Activated T-cell treated with anti-CD3 and anti-CD28 coated beads for 4 hours (primary cell): ENCODE data around the gene AGAP1.

Experiments
- DNase-seq: peaks from one replicate; pipeline ENCODE4 v3.0.0-alpha.2; 2020

The AGAP1 gene

DNA sequence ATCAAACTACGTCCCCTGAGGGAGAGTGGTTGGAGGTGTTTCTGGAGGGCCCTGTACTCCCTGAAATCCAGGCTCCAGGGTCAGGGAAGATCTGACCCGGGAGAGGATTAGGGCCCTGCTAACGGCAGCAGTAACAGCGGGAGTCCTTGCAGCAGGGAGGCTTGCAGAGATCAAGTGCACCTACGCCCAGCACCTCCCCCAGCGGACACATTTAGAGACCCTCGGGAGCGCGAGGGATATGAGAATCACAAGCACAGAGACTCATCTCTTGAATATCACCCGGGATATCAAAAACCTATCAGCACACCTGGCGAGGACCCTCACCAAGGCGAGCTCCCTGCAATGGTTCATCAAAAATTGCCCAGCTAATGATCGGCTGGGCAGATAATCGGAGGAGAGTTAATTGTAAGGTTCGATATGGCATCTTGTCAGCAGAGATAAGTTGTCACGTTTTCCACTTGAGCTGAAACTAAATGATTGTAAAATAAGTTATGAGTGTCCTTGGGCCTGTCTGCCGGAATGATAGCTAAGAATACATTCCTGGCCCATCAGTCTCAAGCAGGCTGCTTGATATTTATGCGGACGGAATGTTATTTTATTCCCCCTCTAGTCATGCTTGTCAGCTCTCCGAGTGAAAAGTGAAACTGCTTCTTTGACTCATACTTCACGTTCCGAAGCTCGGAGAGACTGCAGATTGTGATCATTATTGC is 464.5 kb downstream of the AGAP1 start:
- DNase-seq: no peak

DNA sequence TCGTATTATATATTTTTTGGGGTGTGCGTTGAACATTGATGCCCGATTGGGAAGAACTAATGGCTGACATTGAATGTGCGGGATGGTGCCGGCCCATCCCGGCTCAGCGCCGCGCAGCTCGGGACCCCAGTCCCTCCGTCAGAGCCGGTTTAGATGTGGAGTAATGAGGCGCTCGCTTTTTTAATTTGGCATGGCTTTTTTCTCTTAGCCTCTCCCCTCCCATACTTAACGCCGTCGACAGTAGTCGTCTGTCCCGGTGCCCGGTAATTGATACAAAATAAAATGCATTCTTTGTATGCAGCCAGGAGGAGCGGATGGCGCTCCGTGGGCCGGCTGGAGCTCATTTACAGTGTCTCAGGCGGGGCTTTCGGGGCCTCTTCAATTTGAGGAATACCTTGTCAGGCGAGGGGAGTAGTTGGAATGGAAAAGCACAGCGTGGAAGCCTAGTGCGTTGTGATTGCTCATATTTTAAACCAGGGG is 465.1 kb downstream of the AGAP1 start:
- DNase-seq: no peak

- DNase-seq: no peak
Observed at GRCh38 chr2:235960011-235960715, 466.3 kb downstream of the AGAP1 start.

DNA sequence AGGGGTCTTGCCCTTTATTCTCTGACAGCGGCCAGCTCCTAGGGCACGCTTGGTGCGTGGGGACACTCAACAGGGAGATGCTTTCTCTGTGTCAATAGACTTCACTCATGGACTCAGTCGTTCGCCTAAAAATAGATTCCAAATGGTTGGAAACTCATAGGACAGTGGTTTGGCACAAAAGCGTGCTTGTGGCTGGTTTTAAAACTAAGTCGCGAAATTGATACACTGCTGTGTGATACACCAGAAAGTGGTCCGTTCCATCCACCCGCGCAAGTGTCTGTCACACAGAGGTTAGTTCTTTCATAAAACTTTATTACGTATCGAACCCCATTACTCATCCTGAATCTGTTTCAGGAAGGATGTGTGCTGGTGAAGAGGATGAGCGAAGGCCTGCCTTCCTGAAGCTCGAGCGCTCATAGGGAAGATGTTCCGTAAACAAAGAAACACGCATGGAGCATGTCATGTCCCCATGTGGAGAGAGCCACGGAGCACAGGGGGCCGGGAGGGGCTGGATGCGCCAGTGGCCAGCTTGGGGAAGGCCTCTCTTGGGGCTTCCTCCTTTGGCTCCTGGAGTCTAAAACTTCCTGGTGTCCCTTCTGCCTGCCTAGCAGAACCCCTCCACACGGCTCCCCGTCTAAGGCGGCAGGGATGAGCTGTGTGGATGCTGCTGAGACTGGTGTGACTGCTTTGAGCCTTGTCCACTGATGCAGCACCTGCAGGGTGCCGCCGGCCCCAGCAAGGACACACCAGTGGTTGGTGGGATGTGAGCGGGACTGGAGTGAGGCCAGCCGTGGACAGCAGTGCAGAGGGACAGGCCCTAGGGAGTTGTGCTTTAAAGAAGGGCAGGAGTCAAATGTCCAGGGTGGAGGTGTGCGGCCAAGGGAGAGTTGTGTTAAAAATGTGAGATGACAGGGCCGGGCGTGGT is 467.1 kb downstream of the AGAP1 start:
- no peak for DNase-seq

DNA sequence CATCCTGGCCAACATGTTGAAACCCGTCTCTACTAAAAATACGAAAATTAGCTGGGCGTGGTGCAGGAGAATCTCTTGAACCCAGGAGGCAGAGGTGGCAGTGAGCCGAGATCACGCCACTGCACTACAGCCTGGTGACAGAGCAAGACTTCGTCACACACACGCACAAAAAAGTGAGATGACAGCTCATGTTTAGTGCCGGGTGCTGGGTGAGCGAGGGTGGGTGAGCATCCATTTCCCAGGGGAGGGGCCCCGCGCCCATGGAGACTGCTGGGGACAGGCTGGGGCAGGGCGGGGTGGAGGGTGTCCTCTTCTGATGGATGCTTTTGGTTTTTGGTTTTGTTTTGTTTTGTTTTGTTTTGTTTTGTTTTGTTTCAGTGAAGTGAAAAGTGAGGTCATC is 467.9 kb downstream of the AGAP1 start:
- no peak for DNase-seq

DNA sequence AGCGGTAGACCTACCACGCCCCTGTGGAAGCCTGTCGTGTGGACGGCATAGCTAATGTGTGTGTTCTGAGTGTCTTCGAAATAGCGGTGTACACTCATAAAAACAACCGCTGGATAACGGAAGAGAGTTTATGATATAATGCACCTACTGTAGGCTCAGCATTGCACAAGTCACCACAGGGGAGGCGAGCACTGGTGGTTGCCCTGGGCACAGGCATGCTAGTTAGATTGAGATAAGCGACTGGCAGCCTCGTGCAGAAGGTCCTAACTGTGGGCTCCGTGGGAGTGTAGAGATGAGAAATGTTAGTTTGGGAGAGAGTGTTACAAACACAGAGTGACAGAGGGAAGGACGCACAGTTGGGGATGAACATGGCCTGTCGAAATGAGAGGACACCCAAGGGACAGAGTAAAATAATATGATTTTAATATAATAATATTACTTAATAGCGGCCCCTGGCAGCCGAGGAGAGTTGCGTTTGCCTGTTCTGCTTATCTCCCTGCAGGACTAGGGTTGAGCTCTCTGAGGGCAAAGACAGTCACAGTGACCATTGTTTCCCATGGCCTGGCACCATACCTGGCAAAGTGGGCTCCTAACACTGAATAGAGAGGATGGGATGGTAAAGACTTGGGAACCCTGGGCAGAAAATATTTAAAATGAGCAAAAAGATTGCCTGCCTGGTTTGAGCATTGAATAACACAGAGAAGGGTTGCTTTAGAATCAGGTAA is 470.2 kb downstream of the AGAP1 start:
- DNase-seq: no peak

- no peak for DNase-seq
Observed at GRCh38 chr2:235964787-235965390, 471.0 kb downstream of the AGAP1 start.

GRCh38 chr2:235966396-235966795 is 472.6 kb downstream of the AGAP1 start:
- no peak for DNase-seq

- no peak for DNase-seq
Observed at GRCh38 chr2:235966932-235967757, 473.3 kb downstream of the AGAP1 start.

DNA sequence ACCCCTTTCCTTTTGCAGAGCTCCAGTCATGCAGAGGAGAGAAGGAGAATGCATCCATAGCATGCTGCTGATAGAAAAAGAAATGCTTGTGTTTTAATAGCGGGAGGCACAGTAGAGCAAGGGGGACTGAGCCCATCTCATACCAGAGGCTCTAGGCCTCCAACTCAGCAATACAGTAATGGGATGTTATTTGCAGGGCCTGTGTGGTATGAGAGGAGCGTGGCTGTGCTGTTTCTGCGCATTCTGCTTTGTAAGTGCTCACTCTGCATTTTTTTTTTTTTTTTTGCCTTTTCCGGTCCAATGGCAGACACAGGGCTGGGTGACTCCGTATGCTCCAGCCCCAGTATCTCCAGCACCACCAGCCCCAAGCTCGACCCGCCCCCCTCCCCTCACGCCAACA is 474.3 kb downstream of the AGAP1 start:
- no peak for DNase-seq

GRCh38 chr2:235968616-235969324 is 474.9 kb downstream of the AGAP1 start:
- no peak for DNase-seq

- no peak for DNase-seq
Observed at GRCh38 chr2:235970204-235971040, 476.6 kb downstream of the AGAP1 start.

DNA sequence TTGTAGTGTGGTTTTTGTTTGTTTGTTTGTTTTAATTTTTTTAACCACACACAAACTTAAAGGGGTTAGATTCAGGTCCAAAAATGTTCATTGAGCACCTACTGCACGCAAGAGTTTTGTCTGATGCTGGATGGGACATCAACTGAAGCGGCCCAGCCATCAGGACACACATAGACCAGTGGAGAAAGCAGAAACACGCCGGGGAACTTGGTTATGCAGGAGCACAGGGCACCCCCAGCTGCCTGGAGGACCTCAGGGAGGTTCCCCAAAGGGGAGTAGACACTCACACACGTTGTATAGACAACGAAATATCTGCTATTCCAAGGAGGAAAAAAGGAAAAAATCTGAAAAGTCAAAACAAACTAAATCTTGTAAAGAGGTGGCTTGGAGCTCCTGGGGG is 482.7 kb downstream of the AGAP1 start:
- DNase-seq: no peak

DNA sequence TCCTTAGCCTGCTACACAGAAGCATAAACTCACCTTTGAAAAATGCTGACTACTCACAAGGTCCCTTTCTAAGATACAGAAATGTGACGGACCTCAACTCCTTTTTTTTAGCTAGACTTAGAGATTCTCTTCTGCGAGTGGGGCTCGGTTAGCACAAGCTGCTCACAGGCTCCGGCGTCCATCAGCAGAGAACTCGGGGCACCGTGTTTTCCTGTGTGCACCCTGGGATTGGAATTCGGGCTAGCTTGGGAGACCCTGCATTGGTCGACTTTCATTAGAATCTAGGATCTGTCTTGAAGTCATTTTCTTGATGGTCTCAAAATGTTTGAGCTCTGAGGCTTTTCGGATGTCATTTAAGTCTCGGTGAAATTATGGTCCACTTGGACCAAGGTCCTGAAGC is 483.1 kb downstream of the AGAP1 start:
- DNase-seq: no peak

DNA sequence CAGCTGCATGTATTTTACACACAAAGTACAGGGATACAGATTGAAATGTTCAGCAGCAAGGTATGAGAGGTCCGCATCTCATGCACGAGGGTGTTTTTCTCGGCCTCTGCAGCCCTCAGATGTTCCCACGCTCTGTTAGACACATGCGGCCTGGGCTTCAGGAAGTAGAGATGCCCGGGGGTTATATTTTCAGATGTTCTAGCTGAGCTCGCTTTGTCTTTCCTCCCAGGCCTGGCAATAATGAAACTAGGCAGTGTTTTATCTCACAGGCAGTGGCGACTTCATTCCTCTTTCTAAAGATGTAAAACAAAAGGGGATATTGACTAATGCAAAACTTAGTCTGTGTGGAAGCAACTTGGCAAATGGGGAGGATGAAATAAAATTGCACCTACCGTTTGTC is 483.6 kb downstream of the AGAP1 start:
- no peak for DNase-seq

GRCh38 chr2:235978022-235978421 is 484.2 kb downstream of the AGAP1 start:
- DNase-seq: no peak

DNA sequence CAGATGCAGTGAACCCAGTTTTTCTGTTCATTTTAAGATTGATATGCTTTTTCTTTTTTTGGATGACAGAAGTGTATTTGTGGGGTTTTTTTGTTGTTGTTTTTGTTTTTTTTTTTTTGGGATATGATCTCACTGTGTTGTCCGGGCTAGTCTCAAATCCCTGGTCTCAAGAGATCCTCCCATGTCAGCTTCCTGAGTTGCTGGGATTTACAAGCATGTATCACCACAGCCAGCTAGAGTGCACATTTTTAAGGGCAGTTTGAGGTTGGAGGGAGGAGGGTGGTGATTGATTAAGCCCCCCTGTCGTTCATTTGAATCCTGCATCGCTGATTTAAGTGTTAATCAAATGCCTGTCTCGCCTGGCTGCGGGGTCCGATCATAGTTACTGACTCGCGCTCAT is 485.2 kb downstream of the AGAP1 start:
- DNase-seq: no peak

- DNase-seq: no peak
Observed at GRCh38 chr2:235979753-235980435, 486.1 kb downstream of the AGAP1 start.

GRCh38 chr2:235981631-235982030 is 487.8 kb downstream of the AGAP1 start:
- no peak for DNase-seq
